HS-27A (cell line): ENCODE data around the gene CHD9.
"Not testable (repeated sequence)": the region's sequence is repeated elsewhere in the genome, so short reads cannot be mapped to it uniquely, and the experiment has no call there.

Experiments used
- DNase-seq: peaks from one replicate; pipeline ENCODE4 v3.0.0-alpha.2; 2012; ENCODE audit warnings: low read depth, missing footprints

CHD9 gene

DNA sequence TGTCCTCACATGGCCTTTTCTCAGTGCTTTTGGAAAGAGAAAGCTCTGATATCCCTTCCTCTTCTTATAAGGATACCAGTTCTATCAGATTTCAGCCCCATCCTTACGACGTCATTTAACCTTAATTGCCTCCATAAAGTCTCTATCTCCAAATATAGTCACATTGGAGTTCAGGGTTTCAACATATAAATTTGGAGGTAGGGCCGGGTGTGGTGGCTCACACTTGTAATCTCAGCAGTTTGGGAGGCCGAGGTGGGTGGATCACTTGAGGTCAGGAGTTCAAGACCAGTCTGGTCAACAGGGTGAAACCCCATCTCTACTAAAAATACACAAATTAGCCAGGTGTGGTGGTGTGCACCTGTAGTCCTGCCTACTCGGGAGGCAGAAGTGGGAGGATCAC, 7.3 kb upstream of the CHD9 start:
- not testable (repeated sequence) for DNase-seq

DNA sequence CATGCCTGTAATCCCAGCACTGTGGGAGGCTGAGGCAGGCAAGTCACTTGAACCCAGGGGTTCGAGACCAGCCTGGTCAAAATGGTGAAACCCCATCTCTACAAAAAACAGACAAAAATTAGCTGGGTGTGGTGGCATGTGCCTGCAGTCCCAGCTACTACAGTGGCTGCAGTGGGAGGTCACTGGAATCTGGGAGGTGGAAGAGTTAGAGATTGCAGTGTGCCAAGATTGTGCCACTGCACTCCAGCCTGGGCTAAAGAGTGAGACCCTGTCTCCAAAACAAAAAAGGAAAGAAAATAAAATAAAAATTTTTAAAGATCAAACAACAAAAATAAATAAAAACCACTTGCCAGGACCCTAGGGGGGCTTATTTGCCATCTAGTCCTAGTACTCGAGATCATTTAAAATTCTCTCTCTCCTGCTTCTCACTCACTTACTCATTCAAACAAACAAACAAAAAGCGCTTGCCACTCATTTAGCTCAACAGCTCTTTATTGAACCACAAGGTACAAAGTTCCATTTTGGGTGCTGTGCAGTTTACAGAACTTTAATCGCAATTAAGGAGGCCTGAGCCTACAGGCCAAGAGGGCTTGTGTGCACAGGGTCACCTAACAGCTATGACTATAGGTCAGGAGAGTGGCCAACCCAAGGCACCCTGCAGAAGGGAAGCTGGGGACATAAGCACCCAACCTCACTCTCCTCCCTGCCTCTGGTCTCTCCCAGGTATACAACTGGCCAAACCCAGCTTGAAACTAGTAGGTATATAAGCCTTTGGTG, 6.5 kb upstream of the CHD9 start:
- no peak for DNase-seq

DNA sequence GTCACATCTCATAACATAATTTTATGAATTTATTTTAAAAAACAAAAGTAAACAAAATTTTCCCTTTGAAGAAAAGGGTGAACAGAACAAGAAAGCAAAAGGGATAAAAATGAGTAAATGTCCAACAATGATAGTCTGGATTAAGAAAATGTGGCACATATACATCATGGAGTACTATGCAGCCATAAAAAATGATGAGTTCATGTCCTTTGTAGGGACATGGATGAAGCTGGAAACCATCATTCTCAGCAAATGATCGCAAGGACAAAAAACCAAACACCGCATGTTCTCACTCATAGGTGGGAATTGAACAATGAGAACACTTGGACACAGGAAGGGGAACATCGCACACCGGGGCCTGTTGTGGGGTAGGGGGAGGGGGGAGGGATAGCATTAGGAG, 3.5 kb upstream of the CHD9 start:
- not testable (repeated sequence) for DNase-seq

DNA sequence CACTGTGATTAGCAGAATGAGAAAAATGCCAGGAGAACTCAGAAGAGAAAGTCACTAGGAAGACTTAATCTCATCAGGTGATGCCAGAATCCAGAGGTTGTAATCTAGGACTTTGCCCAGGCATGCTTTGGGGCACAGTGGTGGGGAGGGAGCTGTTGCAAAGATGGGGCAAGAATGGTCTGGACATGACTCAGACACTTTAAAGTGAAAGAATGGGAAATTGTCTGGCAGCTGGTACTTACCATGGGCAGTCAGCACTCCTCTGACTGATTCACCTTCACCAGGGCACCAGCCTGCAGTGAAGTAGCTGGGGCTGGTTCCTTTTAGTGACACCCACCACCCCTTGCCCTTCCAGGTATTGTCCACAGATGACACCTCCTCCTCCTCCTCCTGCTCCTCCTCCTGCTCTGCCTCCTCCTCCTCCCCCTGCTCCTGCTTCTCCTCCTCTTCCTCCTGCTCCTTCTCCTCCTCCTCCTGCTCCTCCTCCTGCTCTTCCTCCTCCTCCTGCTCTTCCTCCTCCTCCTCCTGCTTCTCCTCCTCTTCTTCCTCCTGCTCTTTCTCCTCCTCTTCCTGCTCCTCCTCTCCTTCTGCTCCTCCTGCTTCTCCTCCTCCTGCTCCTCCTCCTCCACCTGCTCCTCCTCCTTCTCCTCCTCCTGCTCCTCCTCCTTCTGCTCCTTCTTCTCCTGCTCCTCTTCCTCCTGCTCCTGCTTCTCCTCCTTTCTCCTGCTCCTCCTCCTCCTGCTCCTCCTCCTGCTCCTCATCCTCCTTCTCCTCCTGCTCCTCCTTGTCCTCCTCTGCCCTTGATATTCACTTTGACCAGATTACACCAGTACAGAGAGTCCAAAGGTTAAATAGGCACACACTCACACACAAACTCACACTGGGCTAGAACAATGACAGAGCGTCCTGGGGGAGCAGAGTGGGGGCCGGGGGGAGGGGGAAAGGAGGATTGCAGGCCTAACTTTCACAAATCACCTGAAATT, 2.0 kb upstream of the CHD9 start, which contains the start of gene CHD9NB:
TSS of gene CHD9NB (minus strand) at position 379 of the 983 bp plus-strand sequence. CDS start 8,739 bp downstream, outside the sequence.
- DNase-seq, result peak; percentile 63

DNA sequence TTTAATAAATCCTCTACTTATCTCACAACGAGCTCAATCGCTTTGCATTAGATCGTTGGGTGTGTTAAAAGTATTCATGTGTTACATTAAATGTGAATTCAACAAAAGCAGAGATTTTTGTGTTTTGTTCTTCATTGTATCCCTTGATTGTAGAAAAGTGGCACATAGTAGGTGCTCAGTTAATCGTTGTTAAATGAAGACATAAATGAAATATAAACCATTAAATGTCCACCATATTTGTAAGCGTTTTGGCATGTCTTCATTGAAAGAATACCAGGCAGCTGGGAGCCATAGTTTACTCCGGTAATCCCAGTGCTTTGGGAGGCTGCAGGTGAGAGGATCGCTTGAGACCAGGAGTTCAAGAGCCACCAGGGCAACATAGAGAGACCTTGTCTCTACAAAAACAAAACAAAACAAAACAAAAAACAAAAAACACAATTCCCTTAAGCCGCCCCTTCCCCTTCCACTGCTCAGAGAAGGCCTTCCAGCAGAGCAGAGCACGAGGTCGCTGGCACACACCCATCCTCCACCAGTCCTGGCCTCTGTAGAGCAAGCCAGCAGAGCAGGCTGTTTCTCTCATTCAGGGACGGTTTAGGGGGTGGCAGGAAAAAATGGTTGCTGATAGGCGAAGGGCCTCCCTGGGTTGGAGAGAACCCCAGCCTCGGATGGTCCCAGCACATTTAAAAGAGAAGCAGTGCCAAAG, 673 bp upstream of the CHD9 start:
- no peak for DNase-seq

DNA sequence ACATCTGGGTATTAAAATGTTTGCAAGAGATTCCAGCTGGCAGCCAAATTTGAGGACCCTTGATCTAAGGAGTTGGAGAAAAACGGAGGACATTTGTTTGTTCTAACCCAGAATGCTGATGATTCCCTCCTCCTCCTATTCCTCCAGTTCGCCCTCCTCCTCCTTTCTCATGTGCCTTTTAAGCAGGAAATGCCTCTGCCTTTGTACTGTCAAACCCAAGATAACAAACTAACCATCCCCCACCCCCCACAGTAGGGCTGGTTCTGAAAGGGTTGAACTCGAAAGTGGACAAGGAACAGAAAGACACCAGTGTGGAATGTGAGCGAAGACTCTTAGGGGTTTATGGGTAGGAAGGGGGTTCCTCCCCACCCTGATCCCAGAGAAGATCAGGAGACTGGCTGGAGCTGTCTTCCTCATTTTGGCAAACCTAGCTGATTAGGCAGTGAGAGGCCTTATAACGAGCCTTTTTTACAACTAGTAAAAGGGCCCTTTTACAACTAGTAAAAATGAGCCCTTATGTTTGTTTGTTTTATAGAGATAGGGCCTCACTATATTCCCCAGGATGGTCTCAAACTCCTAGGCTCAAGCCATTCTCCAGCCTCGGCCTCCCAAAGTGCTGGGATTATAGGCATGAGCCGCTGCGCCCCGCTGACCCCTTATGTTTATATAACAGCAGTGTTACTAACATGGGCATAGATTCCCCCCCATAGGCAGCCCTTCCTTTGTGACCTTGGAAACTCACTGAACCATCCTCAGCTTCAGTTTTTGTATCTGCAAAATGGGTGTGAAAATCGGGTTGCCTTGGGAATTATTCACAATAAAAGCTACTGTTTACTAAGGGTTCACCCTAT, 975 bp downstream of the CHD9 start:
- DNase-seq, result peak; percentile 47

DNA sequence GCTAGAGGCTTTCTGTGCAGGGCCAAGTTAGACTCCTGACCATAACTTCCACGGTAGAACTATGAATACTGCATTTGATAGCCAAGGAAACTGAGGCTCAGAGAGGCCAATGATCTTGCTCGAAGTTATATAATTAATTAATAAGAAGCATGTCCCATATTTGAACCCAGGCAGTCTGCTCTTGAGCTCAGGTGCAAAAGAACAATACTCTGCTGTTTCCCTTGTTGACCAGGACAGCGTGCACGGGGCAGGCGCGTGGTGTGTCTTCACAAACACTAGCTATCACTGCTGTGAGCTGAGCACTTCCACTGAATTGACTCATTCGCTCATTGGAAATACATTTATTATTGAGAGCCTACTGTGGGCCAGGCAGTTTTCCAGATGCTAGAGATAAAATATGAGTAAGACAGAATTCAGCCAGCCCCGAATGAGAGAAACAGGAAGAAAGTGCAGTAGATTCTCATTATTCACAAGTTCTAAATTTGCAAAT, 1.6 kb downstream of the CHD9 start:
- DNase-seq, result no peak

DNA sequence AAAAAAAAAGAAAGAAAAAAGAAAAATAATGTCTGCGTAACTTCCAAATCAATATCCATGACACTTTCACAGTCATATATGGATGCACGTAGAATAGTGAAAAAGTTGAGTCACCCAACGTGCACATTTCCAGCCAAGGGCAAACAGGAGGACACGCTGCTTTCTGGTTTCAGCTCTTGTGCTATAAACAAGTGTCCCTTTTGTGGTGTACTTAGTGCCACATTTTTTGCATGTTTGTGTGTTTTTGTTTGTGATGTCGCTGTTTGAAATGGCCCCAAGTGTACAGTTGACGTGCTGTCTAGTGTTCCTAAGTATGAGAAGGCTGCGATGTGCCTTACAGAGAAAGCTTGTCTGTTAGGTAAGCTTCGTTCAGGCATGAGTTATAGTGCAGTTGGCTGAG, 2.9 kb downstream of the CHD9 start:
- no peak for DNase-seq

DNA sequence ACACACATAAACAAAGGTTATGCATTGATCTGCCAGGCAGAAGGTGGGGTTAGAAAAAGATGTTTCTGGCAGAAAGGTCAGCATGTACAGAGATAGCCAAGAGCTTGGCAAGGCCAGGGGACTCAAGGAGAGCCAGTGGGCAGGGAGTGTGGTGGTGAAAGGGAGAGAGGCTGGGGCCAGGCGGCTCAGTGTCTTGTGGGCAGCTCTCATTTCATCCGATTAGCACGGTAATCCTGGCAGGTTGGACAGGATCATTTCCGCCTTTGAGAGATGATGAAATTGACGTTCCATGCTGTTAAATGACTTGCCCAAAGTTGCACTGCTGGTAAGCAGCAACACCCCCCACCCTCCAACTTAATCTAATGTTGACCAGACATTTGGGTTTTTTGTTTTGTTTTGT, 3.6 kb downstream of the CHD9 start:
- no peak for DNase-seq

DNA sequence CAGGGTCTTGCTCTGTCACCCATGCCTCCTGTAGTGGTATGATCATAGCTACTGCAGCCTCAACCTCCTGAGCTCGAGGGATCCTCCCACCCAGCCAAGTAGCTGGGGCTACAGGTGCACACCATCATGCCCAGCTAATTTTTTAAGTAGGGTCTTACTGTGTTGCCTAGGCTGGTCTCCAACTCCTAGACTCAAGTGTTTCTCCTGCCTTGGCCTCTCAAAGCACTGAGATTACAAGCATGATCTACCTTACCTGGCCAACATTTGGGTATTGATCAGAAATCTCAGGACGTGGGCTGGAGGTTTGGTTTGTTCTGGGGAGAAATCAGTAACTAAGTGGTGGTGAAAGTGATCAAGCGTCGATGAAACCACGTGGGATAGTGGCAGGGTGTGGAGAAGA, 4.1 kb downstream of the CHD9 start:
- no peak for DNase-seq

DNA sequence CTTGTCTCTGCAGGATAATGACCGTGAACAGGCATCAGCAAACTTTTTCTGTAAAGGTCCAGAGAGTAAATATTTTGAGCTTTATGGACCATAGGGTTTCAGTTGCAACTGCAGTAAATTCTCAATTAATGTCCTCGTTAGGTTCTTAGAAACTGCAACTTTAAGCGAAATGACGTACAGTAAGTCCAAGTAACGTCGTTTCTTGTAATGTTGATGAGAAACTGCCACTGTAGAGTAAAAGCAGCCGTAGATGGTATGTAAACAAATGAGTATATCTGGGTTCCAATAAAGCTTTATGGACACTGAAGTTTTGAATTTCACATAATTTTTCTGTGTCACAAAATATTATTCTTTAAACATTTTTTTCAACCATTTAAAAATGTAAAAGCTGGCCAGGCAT, 4.9 kb downstream of the CHD9 start:
- no peak for DNase-seq

DNA sequence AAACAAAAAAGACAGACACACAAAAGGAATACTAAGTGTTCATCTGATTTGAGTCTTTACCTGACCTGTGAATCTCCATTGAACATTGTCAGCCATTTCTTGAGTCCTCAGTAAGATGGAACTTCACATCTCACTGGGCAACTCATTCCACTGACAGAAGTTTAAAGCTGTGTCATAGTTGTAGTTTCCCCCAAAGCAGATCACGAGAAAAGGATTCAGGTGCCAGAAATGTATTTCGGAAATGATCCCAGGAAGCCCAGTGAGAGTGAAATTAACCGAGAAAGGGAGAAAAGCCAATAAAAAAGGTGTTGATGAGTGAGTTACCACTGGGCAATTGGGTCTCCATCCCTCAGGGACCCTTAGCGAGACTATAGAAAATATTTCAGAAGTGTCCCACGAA, 6.5 kb downstream of the CHD9 start:
- DNase-seq, result no peak

DNA sequence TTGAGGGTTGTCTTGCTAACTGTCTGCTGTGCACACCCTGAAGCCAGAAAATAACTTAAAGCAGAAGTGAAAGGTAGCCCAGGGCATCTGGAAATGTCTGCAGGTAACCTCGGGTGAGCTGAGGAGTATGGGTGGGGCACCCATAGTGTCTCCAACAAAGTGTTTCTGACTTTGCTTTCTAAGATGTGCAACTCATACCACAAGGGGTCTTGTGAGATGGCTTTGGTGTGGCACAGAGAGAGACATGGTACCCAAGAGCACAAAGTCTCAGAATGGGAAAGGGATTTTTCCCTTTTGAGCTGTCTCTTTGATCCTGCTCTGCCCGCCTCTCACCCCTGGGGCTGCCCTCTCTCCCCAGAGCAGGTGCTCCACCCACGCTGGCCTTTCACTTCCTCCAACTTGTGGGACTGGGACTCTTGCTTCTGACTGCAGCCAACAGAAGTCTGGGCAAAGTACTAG, 6.9 kb downstream of the CHD9 start:
- no peak for DNase-seq

DNA sequence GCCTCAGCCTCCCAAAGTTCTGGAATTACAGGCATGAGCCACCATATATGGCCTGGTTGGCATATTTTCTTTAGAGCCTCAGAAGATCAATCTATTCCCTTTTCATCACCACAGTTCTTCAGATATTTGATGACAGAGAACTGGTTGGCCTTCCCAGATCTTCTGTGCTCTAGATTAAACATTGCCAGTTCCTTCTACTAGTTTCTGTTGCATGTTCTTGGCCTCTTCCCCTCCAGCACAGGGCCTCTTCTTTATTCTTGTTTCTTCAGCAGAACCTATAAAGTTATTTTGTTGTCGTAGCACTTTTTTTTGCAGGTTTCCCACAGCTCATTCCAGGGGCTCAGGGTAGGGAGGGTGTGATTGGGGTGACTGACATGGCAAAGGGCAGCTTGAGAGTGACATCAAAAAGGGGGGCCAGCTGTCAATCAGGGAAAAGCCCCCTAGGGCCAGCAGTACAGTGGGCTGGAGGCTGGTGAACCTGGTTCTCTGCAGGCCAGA, 9.3 kb downstream of the CHD9 start:
- DNase-seq, result no peak

DNA sequence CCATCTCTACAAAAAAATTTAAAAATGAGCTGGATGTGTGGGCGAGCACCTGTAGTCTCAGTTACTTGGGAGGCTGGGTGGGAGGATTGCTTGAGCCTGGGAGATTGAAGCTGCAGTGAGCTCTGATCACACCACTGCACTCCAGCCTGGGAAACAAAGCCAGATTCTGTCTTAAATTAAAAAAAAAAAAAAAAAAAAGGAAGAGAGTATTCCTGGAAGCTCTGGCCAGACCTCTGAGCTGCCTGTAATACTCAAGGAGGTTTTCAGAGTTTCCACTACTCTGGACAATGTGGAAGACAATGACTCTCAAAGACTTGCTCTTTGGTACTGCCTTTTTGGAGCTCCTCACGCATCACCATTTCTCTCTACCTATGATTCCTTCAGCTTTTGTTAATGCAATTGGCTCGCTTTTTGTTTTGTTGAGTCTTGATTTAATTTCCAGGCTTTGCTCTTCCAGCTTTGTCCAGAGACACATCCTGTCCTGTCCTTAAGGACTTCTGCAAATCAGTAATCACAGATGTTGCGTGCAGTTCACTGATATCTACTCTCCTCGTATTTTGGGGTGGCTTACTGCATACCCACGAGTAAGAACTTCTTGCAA, 10.8 kb downstream of the CHD9 start:
- no peak for DNase-seq

DNA sequence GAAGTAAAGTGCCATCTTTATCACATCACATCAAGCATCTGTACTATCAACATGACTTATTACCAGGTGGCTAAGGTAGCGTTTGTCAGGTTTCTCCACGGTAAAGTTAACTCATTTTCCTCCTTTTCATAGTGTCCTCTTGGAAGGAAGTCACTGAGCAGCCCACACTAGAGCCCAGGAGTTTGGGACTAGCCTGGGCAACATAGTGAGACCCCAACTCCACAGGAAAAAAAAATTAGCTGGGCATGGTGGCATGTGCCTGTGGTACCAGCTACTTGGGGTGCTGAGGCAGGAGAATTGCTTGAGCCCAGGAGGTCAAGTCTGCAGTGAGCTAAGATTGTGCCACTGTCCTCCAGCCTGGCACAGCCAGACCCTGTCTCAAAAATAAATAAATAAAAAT, 12.9 kb downstream of the CHD9 start:
- no peak for DNase-seq

DNA sequence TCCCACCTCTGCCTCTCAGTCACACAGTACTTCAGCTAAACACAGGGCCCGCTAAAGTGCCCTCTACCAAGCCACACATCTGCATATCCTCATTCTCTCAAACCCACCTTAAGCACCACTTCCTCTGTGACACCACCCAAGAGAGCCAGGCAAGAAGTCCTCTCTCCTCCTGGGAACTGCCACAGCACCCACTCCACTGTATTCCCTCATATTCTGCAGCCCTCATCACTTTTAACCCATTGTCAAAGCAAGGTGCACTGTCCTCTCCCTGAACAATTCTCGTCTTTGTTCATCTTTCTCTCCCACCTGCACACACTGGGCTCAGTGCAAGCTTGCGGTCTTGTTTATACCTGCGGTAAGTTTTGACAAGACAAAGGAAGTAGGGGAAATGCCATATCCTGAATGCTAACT, 13.6 kb downstream of the CHD9 start:
- DNase-seq, result no peak

DNA sequence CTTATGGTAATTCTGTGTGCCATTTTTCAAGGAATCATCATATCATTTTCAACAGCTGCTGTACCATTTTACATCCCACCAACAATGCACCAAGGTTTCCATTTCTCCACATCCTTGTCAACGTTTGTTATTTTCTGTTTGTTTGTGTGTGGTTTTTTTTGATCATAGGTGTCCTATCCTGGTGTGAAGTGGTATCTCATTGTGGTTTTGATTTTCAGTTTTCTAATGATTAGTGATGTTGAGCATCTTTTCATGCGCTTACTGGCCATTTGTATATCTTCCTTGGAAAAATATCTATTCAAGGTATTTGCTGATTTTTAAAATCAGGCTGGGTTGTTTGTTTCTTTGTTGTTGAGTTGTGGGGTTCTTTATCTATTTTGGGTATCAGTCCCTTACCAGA, 15.0 kb downstream of the CHD9 start:
- DNase-seq, result no peak

DNA sequence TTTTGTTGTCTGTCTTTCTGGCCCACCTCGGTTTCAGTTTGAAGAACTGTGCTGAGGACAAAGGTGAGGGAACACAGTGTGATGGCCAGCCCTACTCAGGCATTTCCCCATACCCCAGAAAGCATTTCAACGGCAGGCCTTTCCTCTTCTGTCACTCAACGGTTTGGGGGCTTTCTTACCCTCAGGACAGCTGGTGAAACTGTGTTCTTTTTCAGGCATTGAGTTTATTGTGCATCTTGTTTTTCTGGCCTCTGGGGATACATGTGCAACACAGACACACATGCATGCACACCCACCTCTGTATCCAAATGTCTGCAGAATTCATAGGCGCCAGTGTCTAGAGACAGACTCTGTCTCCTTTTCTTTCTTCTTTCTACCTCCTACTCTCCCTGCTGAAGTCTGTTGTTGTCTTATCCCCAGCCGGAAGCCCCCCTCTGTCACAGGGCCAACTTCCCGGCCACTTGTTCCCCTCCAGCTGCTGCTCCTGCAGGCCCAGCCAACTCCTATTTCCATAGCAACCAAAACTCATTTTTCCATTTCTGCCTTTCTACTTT, 17.0 kb downstream of the CHD9 start:
- DNase-seq, result no peak

DNA sequence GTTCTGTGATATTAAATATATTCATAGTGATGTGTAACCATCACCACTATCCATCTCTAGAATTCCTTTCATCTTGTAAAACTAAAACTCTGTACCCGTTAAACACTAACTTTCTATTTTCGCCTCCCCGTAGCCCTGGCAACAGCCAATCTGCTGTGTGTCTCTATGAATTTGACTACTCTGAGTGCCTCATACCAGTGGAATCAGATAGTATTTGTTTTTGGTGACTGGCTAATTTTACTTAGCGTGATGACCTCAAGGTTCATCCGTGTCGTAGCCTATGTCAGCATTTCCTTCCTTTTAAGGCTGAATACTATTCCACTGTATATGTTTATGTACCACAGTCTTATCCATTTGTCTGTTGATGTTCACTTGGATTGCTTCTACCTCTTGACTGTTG, 18.2 kb downstream of the CHD9 start:
- no peak for DNase-seq
